NCI-H526 (cell line): Measurements from ENCODE around the gene LCP2.
A peak's percentile ranks its signal among the peaks of the same experiment; 100 is the strongest.
"Not testable (repeated sequence)": the region's sequence is repeated elsewhere in the genome, so short reads cannot be mapped to it uniquely, and the experiment has no call there.

Experiments used
- DNase-seq, 2 experiments: peaks; one replicate each; lab custom pipeline; 2025; lab: John Stamatoyannopoulos, UW

Gene LCP2

DNA sequence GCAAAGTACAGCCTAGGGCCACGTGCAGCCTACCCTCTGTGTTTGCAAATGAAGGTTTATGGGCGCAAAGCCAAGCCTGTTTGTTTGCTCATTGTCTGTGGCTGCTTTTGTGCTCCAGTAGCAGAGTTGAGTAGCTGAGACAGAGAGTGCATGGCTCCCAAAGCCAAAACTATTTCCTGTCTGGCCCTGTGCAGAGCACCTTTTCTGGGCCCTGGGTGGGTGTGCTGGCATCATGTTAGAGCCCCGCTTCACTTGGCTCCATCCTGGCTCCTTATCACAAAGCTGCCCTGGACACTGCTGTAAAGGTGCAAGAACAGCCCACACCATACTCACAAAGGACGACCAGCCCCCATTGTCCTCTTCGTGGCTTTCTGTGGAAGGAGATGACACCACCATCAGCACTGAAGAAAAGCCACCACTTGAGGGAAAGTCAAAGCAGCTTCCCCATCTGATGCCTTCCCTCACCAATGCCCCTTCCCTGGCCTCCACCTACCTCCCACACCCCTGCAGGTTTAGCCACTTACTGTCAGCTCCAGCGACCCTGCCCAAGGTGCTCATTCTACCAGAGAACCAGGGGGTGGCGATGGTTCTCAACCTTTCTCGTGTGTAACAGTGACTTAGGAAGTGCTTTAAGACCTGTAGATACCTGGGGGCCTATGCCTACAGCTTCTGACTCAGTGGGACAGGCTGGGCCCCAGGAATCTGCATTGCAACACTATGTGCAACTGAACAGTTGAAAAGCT is 23.4 kb downstream of the LCP2 start:
- DNase-seq, result peak; percentile 76 to 84

- no peak for DNase-seq
Measured at GRCh38 chr5:170270293-170271069, 27.1 kb downstream of the LCP2 start.

DNA sequence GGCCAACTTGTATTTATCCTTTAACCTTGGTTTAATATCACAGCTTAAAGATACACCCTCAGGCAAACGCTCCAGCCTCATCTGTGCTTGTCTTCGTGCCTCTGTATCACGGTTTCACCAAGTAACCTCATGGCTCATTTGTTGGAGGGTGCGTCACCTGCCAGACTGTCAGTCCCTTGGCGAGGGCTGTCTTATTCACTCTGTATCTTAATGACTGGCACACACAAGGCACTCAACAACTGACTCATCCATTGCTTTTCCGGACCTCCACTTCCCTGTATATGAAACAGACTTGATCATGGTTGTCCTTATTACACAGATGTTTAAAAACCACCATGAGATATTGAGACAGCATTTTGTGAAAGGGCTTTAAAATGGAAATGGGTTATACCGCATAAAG is 28.0 kb downstream of the LCP2 start:
- DNase-seq, result no peak

GRCh38 chr5:170268884-170269283 is 28.7 kb downstream of the LCP2 start:
- DNase-seq, result no peak

DNA sequence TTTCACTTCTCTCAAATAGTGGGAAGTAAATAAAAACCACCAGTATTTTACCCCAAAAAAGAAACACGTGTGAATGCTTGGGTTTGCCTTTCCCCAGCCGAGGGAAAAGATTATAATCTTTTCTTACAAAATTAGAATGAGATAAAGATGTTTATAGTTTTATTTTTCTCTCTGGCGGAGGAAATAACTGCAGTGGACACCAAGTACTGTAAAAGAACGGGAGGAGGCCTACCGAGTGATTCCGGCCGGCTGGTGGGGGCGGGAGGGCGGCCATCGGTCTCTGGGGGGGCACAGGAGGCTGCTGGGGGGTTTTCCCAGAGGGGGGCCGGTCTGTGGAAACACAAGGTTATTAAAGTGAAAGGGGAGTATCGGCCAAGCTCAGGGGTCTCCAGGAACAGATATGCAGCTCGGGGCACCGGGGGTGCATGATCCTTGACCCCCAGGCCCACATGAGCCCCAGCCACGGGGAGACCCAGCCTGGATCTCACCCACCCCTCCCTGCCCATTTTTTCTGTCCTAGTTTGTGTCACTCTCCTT is 29.4 kb downstream of the LCP2 start:
- no peak for DNase-seq

DNA sequence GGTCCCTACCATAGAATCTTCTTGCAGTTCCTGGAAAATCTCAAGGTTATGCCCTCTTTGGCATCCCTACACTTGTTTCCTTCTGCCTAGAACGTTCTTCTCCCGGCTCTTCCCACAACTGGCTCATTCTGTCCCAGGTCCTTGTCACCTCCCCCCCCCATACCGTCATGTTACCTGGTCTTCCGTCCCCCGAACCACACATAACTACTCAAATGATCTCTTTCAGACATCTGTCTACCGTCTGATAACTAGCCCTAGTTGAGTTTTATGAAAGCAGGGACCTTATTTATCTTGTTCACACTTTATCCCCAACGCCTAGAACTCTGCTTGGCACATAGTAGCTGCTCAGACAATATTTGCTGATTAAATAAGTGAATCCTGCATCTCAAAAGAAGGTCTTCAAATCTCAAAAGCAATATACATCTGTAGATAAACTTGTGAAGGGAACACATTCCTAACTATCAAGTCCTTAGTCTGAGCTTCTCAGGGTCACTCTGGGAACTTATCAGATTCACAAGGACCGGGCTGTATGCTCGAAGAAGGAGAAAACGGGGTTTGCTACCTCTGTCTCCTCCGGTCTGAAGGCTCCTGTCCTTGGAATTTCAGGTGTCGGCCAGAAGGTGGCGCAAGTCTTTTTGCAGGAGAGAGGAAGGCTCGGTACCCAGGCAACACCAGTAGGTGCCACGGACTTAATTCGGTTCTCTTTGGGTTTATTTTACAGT is 30.0 kb downstream of the LCP2 start:
- DNase-seq, result peak; percentile 79 to 84

- DNase-seq, result peak in 1 of 2 experiments; percentile 60
Measured at GRCh38 chr5:170266570-170267381, 30.8 kb downstream of the LCP2 start.

DNA sequence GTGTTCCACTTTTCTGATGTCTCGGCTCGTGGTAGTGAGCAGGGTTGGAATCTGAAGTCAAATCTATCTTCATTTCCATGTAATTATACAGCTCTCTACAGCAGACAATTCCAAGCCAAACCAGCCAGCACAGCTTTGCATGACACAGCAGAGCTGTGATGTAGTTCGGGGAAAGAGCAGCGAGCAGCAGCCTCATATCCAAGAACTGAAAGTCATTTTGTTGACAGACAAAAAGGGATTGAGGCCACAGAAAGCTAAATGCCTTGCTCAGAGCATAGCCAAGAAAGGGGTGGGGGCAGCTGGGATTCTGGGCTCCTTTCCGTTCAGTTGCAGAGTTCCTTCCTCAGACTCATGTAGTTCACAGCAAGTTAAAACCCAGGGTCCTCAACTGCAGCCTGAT is 32.1 kb downstream of the LCP2 start:
- DNase-seq, result peak; percentile 91 to 93

DNA sequence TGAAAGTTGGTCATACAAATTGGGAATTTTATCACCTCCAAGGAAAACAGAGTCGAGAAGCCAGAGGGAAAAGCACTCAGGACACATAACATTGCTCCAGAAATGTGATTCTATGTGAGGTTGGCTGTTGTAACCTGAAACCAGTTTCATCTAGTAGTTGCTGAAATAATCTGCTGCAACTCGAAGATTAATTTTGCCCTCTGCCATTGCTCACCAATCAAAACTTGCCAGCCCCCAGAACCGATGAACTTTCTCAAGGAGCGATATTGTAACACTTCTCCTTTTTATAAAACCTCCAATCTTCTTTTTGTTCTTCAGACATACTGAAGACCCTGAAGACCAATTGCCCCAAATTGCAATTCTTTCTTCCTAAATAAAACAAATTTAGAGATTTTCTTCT is 33.7 kb downstream of the LCP2 start:
- DNase-seq, result peak in 1 of 2 experiments; percentile 21

DNA sequence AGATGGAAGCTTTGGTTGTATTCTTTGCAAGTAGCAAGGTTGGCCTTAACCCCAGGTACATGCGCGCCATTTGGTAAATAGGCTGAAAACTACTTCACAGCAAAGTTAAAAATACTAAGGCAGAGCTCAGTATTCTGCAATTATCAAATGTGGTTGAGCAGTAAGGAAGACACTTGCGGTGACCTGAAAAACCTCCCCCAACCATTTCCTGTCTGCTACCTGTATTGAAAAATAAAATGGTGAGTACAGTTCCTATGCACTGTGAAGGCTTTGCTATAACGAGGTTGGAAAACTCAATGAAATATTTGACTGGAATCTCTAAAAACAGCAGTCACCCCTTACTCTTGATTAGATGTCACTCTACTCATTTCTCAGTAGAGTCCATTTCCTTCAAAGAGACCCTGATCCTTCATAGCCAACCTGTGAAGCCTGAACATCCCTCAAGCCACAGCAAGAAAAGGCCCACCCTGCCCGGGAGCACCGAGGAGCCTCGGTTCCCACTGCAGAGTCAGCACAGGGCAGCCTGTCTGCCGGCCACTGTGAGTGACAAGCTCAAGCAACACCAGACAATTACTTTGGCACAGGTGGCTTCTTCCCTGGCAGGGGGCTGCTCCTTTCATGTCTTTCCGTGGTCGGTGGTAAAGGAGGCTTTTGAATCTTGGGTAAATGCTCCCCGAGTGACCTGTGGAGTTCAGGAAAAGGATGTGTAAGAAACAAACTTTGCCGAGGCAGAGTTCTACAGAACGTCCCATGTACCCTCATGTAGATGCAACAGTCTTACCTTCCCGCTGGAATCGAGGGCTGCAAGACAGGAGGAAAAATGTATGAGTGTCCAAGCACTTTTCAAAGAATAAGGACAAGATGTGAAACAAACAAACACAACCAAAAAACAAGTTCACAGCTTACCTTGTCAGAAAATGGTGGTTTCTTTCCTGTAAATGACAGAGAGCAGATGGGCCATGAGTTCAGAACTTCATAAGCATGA is 35.2 kb downstream of the LCP2 start:
- no peak for DNase-seq

DNA sequence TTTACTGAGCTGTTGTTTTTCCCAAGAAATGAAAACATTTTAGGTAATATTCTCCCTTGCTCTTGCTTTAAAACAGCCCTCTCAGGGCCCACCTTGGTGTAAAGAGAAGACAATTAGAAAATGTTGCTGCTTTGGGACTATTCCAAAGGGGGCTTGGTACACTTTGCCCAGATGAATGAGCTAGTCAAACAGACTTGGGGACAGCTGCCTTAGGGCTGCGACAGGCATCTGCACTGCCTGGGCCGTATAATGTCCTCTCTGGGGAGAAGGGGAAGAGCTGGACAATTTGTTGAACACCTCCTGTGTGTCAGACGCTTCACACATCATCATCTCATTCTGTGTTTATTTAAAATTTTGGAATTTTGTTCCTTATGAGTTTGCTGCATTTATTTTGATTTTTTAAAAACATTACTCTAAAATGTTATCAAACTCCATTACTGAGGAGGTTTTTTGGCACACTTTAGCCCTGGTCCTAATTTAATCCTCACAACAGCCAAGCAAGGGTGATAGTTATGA is 36.0 kb downstream of the LCP2 start:
- no peak for DNase-seq

GRCh38 chr5:170257370-170257769 is 40.2 kb downstream of the LCP2 start:
- DNase-seq, result no peak

- DNase-seq, result no peak
Measured at GRCh38 chr5:170256571-170256970, 41.0 kb downstream of the LCP2 start.

DNA sequence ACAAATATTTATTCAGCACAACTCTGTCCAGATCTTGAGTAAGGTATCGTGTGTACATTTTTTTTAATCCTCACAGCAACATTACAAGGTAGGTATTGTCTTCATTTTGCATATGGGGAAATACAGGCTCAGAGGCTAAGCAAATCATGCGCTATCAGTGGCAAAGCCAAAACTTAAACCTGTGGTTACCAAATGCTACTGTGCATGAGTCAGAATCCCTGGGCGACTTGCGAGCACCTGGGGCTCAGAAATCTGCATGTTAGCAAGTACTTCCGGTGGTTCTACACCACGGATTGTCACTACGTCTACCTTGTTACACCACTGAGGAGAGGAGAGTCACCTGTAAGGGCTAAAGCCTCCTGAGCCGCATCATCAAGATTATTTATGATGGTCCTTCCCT is 43.5 kb downstream of the LCP2 start:
- peak; percentile 95 to 98 for DNase-seq

DNA sequence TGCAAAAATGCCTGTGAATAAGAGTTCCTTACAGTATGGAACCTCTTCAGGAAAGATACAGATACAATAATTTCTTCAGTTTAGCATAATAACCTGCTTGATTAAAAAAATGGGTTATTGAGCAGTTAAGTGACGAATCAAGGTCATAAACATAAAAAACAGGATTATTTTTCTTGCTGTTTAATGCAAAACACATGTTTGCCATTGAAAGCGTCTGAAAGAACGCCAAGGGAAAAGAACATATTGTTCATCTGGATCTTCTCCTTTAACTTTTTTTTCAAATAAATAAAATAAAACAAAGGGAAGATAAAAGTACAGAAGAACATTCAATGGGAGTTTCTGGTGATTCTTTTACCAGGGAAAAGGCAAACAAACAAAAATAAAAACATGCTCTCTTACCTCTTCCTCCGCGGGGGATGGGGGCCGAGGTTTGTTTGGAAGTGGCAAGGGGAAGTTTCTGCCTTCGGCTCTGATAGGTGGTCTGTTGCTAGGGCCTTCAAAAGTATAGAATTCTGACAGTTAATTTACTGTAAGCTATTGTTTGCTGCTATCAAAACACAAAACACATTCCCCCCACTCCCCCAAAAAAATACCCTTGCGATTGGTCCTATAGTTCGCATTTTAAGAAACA is 44.7 kb downstream of the LCP2 start:
- peak in 1 of 2 experiments; percentile 32 for DNase-seq

- DNase-seq, result no peak
Measured at GRCh38 chr5:170252109-170252508, 45.5 kb downstream of the LCP2 start.

GRCh38 chr5:170251462-170251861 is 46.1 kb downstream of the LCP2 start:
- DNase-seq, result no peak

DNA sequence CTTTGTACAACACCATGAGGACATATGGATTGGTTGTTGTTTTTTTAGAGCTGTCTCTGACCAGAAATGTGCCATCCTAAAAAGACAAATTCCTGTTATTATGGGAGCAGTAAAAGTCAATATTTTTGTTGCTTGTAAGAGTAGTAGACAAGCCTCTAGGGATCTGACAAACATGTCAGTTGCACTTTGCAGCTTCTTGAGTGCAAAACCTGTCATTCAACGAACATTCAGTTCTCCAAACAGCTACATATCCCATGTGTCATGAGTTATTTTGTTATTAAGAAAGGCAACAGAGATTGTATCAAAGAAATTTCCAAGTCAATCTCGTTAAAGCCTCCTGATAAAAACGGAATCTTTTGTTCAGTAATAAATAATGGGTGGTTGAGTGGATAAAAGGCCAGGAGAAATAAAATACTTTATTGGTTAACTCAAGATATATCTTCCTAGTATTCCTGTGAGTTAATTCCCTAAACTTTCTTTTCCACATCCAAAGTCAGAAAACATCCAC is 46.7 kb downstream of the LCP2 start:
- DNase-seq, result no peak

DNA sequence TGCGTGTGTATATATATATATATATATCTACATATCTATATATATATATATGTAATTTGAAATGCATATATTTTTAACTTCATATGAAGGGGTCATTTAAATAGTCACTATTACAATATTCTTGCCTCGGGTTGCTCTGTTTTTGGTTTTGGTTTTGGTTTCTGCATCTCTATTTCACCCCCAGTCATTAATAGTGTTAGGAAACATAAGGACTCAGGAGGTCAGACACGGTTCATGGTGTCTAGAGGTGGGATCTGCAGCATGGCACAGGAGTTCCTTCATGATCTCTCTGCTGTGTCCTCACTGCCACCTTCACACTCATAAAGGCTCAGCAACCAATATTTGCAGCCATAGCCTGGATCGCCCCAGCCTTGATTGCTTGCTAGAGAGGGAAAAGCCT is 48.2 kb downstream of the LCP2 start:
- no peak for DNase-seq

DNA sequence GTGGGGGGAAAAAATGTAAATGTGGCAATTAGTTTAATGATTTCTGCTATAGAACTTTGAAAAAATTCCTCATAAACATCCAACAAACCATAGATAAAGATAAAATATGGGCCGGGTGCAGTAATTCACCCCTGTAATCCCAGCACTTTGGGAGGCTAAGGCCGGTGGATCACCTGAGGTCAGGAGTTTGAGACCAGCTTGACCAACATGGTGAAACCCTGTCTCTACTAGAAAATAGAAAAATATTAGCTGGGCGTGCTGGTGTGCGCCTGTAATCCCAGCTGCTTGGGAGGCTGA is 48.7 kb downstream of the LCP2 start:
- not testable (repeated sequence) for DNase-seq
